ENCODE results near the gene TMPRSS11A.

Gene TMPRSS11A

GRCh38 chr4:67912080-67912479, 51.2 kb downstream of the TMPRSS11A start:
- no peak for DNase-seq (ENCODE audit: low read depth, low spot score)

GRCh38 chr4:67911638-67912037, 51.7 kb downstream of the TMPRSS11A start:
- DNase-seq (ENCODE audit: low read depth, low spot score): no peak

- DNase-seq (ENCODE audit: low read depth, low spot score): no peak
Measured at GRCh38 chr4:67911141-67911540, 52.2 kb downstream of the TMPRSS11A start.

- DNase-seq (ENCODE audit: low read depth, low spot score): no peak
Measured at GRCh38 chr4:67910585-67910905, 52.7 kb downstream of the TMPRSS11A start.

- no peak for DNase-seq (ENCODE audit: low read depth, low spot score)
Measured at GRCh38 chr4:67909905-67910584, 53.2 kb downstream of the TMPRSS11A start.

GRCh38 chr4:67907650-67908049, 55.6 kb downstream of the TMPRSS11A start:
- DNase-seq (ENCODE audit: low read depth, low spot score): no peak

- DNase-seq (ENCODE audit: low read depth, low spot score): no peak
Measured at GRCh38 chr4:67899096-67899495, 64.2 kb downstream of the TMPRSS11A start.

GRCh38 chr4:67897686-67898085, 65.6 kb downstream of the TMPRSS11A start:
- no peak for DNase-seq (ENCODE audit: low read depth, low spot score)

- DNase-seq (ENCODE audit: low read depth, low spot score): no peak
Measured at GRCh38 chr4:67896421-67897065, 66.8 kb downstream of the TMPRSS11A start.

GRCh38 chr4:67894659-67895058, 68.6 kb downstream of the TMPRSS11A start:
- no peak for DNase-seq (ENCODE audit: low read depth, low spot score)

- no peak for DNase-seq (ENCODE audit: low read depth, low spot score)
Measured at GRCh38 chr4:67892905-67893304, 70.4 kb downstream of the TMPRSS11A start.

GRCh38 chr4:67892253-67892652, 71.0 kb downstream of the TMPRSS11A start:
- no peak for DNase-seq (ENCODE audit: low read depth, low spot score)

- no peak for DNase-seq (ENCODE audit: low read depth, low spot score)
Measured at GRCh38 chr4:67891645-67892044, 71.6 kb downstream of the TMPRSS11A start.

- no peak for DNase-seq (ENCODE audit: low read depth, low spot score)
Measured at GRCh38 chr4:67886281-67886680, 77.0 kb downstream of the TMPRSS11A start.

- DNase-seq (ENCODE audit: low read depth, low spot score): no peak
Measured at GRCh38 chr4:67885762-67886161, 77.5 kb downstream of the TMPRSS11A start.

GRCh38 chr4:67884701-67885100, 78.6 kb downstream of the TMPRSS11A start:
- no peak for DNase-seq (ENCODE audit: low read depth, low spot score)

GRCh38 chr4:67883902-67884301, 79.4 kb downstream of the TMPRSS11A start, which contains the start of gene TMPRSS11D:
TMPRSS11D (minus strand) TSS chr4:67884002; CDS start chr4:67883933, 69 bp downstream.
- no peak for DNase-seq (ENCODE audit: low read depth, low spot score)

- DNase-seq (ENCODE audit: low read depth, low spot score): no peak
Measured at GRCh38 chr4:67883458-67883857, 79.8 kb downstream of the TMPRSS11A start.

- DNase-seq (ENCODE audit: low read depth, low spot score): no peak
Measured at GRCh38 chr4:67880866-67881610, 82.3 kb downstream of the TMPRSS11A start.

GRCh38 chr4:67879486-67879885, 83.8 kb downstream of the TMPRSS11A start:
- DNase-seq (ENCODE audit: low read depth, low spot score): no peak

GRCh38 chr4:67877086-67877485, 86.2 kb downstream of the TMPRSS11A start:
- no peak for DNase-seq (ENCODE audit: low read depth, low spot score)

GRCh38 chr4:67874986-67875385, 88.3 kb downstream of the TMPRSS11A start:
- DNase-seq (ENCODE audit: low read depth, low spot score): no peak

- no peak for DNase-seq (ENCODE audit: low read depth, low spot score)
Measured at GRCh38 chr4:67873116-67873515, 90.2 kb downstream of the TMPRSS11A start.

All from activated naive CD8-positive, alpha-beta T cell treated with anti-CD3 and anti-CD28 coated beads, Interleukin-2, amount 50 U/mL, for 16 hours (primary cell).